ENCODE measurements around the gene TBC1D5. TPM values are rescaled to one million over a fixed set of nuclear protein-coding genes. Genes with fewer than 3 reads are reported as not detected.

TBC1D5 gene
- total RNA-seq, 1 donor from 2014 or later = 108 TPM

- no peak overlapping the region for H3K4me2 ChIP-seq
- H3K27ac ChIP-seq = no peak overlapping the region
- no peak overlapping the region for H3K4me3 Mint-ChIP-seq
- no peak overlapping the region for H3K4me3 ChIP-seq
- H3K79me2 ChIP-seq (ENCODE audit: low read depth) = no peaks in the 10 kb centered on the region
- no peaks in the 10 kb centered on the region for H3K9me3 Mint-ChIP-seq
- H3K36me3 ChIP-seq = no peaks in the 10 kb centered on the region
- H3K9me3 ChIP-seq (ENCODE audit: low read depth) = no peaks in the 10 kb centered on the region
- H3K27ac Mint-ChIP-seq = no peak overlapping the region
- no peaks in the 10 kb centered on the region for H3K27me3 ChIP-seq
- TF ChIP-seq, protein P1, sequence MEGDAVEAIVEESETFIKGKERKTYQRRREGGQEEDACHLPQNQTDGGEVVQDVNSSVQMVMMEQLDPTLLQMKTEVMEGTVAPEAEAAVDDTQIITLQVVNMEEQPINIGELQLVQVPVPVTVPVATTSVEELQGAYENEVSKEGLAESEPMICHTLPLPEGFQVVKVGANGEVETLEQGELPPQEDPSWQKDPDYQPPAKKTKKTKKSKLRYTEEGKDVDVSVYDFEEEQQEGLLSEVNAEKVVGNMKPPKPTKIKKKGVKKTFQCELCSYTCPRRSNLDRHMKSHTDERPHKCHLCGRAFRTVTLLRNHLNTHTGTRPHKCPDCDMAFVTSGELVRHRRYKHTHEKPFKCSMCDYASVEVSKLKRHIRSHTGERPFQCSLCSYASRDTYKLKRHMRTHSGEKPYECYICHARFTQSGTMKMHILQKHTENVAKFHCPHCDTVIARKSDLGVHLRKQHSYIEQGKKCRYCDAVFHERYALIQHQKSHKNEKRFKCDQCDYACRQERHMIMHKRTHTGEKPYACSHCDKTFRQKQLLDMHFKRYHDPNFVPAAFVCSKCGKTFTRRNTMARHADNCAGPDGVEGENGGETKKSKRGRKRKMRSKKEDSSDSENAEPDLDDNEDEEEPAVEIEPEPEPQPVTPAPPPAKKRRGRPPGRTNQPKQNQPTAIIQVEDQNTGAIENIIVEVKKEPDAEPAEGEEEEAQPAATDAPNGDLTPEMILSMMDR (IDR thresholded peaks at IDR 0.05) = no peak
- TF ChIP-seq EZH2phosphoT487 (IDR thresholded peaks at IDR 0.05) (no peak), EZH2 (IDR thresholded peaks at IDR 0.05) (no peak)
- DNase-seq (ENCODE audit: low spot score) = no peak
- no peaks in the 10 kb centered on the region for H3K27me3 Mint-ChIP-seq (ENCODE audit: insufficient read depth, low read depth)
- no peak overlapping the region for H3K9ac ChIP-seq
- H3K4me1 Mint-ChIP-seq = no peaks in the 10 kb centered on the region
- H3K4me1 ChIP-seq = peaks cover 6% of the 10 kb centered on the region
- H4K20me1 ChIP-seq (ENCODE audit: low read depth) = no peaks in the 10 kb centered on the region
- H3F3A ChIP-seq (ENCODE audit: low read depth) = no peaks in the 10 kb centered on the region
- no peak overlapping the region for H2AFZ ChIP-seq (replicated peaks)
- H3K36me3 Mint-ChIP-seq = no peaks in the 10 kb centered on the region
Measured at GRCh38 chr3:17634964-17635363, 107.5 kb downstream of the TBC1D5 start.

GRCh38 chr3:17634201-17634600, 108.2 kb downstream of the TBC1D5 start:
- Histone ChIP-seq H3K27me3 (no peaks in the 10 kb centered on the region), H3K27ac (no peak overlapping the region), H3K4me3 (no peak overlapping the region), H3K79me2 (ENCODE audit: low read depth) (no peaks in the 10 kb centered on the region), H3K9ac (no peak overlapping the region), H3F3A (ENCODE audit: low read depth) (no peaks in the 10 kb centered on the region), H2AFZ (replicated peaks) (no peak overlapping the region), H3K36me3 (no peaks in the 10 kb centered on the region), H3K4me2 (no peak overlapping the region), H3K4me1 (peaks cover 6% of the 10 kb centered on the region), H4K20me1 (ENCODE audit: low read depth) (no peaks in the 10 kb centered on the region), H3K9me3 (ENCODE audit: low read depth) (no peaks in the 10 kb centered on the region)
- no peak for TF ChIP-seq EZH2phosphoT487 (IDR thresholded peaks at IDR 0.05)
- TF ChIP-seq, protein P1 (IDR thresholded peaks at IDR 0.05) = no peak
- TF ChIP-seq EZH2 (IDR thresholded peaks at IDR 0.05) = no peak
- Mint-ChIP-seq H3K27ac (no peak overlapping the region), H3K9me3 (no peaks in the 10 kb centered on the region), H3K4me3 (no peak overlapping the region), H3K27me3 (ENCODE audit: insufficient read depth, low read depth) (no peaks in the 10 kb centered on the region), H3K36me3 (no peaks in the 10 kb centered on the region), H3K4me1 (no peaks in the 10 kb centered on the region)
- DNase-seq (ENCODE audit: low spot score) = no peak

DNA sequence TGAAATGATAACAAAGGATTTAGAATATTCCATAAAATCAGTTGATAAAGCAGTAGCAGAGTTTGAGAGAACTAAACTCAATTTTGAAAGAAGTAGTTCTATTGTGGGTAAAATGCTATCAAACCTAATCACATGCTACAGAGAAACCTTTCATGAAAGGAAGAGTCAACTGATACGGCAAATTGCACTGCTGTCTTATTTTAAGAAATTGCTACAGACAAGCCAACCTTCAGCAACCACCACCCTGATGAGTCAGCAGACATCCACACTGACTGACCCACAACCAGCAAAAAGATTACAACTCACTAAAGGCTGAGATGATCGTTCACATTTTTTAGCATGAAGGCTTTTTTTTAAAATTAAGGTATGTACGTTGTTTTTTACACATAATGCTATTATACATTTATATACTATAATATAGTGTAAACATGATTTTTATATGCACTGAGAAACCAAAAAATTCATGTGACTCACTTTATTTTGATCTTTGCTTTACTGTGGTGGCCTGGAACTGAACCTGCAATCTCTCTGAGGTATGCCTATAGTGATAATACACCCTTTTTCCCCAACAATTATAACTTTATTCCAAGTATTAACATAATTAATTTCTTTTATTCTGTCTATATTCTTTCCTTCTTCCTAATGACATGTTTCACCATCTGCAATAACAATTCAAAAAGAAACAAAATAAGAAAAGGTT, 109.9 kb downstream of the TBC1D5 start:
- Histone ChIP-seq H3F3A (ENCODE audit: low read depth) (no peaks in the 10 kb centered on the region), H2AFZ (replicated peaks) (no peak overlapping the region), H3K9ac (no peak overlapping the region), H3K27me3 (no peaks in the 10 kb centered on the region), H3K36me3 (no peaks in the 10 kb centered on the region), H3K4me1 (peaks cover 11% of the 10 kb centered on the region), H3K4me2 (no peak overlapping the region), H3K4me3 (no peak overlapping the region), H3K27ac (no peak overlapping the region), H3K9me3 (ENCODE audit: low read depth) (no peaks in the 10 kb centered on the region), H3K79me2 (ENCODE audit: low read depth) (no peaks in the 10 kb centered on the region), H4K20me1 (ENCODE audit: low read depth) (no peaks in the 10 kb centered on the region)
- Mint-ChIP-seq H3K4me1 (no peaks in the 10 kb centered on the region), H3K27me3 (ENCODE audit: insufficient read depth, low read depth) (no peaks in the 10 kb centered on the region), H3K27ac (no peak overlapping the region), H3K4me3 (no peak overlapping the region), H3K9me3 (no peaks in the 10 kb centered on the region), H3K36me3 (no peaks in the 10 kb centered on the region)
- DNase-seq (ENCODE audit: low spot score) = no peak
- TF ChIP-seq EZH2 (IDR thresholded peaks at IDR 0.05) (no peak), EZH2phosphoT487 (IDR thresholded peaks at IDR 0.05) (no peak)
- TF ChIP-seq, protein P1 (IDR thresholded peaks at IDR 0.05) = no peak

All from neural progenitor cell (in vitro differentiated cells).